ENCODE results near the gene COQ7.

The COQ7 gene

DNA sequence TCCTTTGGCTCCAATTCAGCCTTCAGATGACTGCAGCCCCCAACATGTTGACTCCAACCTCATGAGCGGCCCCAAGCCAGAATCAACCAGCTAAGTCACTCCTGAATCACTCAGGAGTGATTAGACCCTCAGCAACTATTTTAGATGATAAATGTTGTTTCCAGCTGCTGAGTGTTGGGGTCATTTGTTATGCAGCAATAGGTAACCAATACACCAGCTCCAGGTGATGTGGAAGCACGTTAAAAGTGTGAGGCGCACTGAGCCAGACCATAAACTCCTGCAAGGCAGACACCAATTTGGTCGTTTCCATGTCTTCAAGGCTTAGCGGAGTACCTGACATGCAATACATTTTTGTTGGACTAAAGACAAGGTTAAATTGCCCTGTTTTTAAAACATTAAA lies 17.5 kb downstream of the COQ7 start:
- Histone ChIP-seq H3K4me2 (ENCODE audit: low read length) (no peak overlapping the region), H3K27me3 (ENCODE audit: control insufficient read depth, low read length) (peaks cover 3% of the 10 kb centered on the region; the same call in 1 of the 2 replicates), H3K79me2 (ENCODE audit: control insufficient read depth, low read length) (no peaks in the 10 kb centered on the region), H3K9me3 (ENCODE audit: control insufficient read depth, insufficient read depth, low read length) (no peaks in the 10 kb centered on the region), H3K4me3 (ENCODE audit: low read length) (no peak overlapping the region), H3K36me3 (ENCODE audit: control insufficient read depth, low read length) (no peaks in the 10 kb centered on the region), H3K9me2 (replicated peaks; ENCODE audit: control insufficient read depth, low read length) (no peaks in the 10 kb centered on the region), H3K27ac (ENCODE audit: low read depth, low read length) (no peak overlapping the region), H4K20me1 (ENCODE audit: control insufficient read depth, insufficient read depth, low read depth, low read length) (no peaks in the 10 kb centered on the region), H3F3A (ENCODE audit: control insufficient read depth, insufficient read depth) (no peaks in the 10 kb centered on the region; the same call in 1 of the 2 replicates), H3K4me1 (ENCODE audit: control insufficient read depth, low read length) (peaks cover 25% of the 10 kb centered on the region)
- TF ChIP-seq EZH2phosphoT487 (IDR thresholded peaks at IDR 0.05; ENCODE audit: borderline replicate concordance, low read length): no peak
- TF ChIP-seq, protein P1, sequence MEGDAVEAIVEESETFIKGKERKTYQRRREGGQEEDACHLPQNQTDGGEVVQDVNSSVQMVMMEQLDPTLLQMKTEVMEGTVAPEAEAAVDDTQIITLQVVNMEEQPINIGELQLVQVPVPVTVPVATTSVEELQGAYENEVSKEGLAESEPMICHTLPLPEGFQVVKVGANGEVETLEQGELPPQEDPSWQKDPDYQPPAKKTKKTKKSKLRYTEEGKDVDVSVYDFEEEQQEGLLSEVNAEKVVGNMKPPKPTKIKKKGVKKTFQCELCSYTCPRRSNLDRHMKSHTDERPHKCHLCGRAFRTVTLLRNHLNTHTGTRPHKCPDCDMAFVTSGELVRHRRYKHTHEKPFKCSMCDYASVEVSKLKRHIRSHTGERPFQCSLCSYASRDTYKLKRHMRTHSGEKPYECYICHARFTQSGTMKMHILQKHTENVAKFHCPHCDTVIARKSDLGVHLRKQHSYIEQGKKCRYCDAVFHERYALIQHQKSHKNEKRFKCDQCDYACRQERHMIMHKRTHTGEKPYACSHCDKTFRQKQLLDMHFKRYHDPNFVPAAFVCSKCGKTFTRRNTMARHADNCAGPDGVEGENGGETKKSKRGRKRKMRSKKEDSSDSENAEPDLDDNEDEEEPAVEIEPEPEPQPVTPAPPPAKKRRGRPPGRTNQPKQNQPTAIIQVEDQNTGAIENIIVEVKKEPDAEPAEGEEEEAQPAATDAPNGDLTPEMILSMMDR (IDR thresholded peaks at IDR 0.05; ENCODE audit: low read depth, low read length, poor library complexity, severe bottlenecking): no peak

DNA sequence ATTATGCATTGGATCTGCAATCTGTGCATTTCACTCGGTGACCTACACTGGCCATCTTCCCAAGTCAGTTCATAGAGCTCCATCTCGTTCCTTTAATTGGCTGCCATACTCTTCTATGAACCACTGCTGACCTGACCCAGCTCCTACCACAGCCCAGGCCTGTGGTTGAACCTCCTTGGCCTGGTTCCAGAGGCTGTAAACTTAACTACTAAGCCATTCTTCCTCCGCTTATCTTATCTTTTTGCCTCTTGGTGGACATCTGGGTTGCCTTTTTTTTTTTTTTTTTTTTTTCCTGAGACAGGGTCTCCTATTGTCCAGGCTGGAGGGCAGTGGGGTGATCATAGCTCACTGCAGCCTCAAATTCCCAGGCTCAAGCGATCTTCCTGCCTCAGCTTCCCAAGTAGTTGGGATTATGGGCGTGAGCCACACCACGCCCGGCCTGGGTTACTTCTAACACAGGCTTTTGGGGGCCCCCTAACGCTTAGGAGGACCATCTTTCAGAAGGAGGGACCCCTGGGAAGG lies 18.3 kb downstream of the COQ7 start:
- Histone ChIP-seq H3K36me3 (ENCODE audit: control insufficient read depth, low read length) (no peaks in the 10 kb centered on the region), H3K4me1 (ENCODE audit: control insufficient read depth, low read length) (peaks cover 25% of the 10 kb centered on the region), H3K79me2 (ENCODE audit: control insufficient read depth, low read length) (no peaks in the 10 kb centered on the region), H3K4me3 (ENCODE audit: low read length) (no peak overlapping the region), H4K20me1 (ENCODE audit: control insufficient read depth, insufficient read depth, low read depth, low read length) (no peaks in the 10 kb centered on the region), H3K9me2 (replicated peaks; ENCODE audit: control insufficient read depth, low read length) (no peaks in the 10 kb centered on the region), H3K27ac (ENCODE audit: low read depth, low read length) (no peak overlapping the region), H3K9me3 (ENCODE audit: control insufficient read depth, insufficient read depth, low read length) (no peaks in the 10 kb centered on the region), H3K4me2 (ENCODE audit: low read length) (no peak overlapping the region), H3K27me3 (ENCODE audit: control insufficient read depth, low read length) (peaks cover 3% of the 10 kb centered on the region; the same call in 1 of the 2 replicates), H3F3A (ENCODE audit: control insufficient read depth, insufficient read depth) (no peaks in the 10 kb centered on the region; the same call in 1 of the 2 replicates)
- no peak for TF ChIP-seq EZH2phosphoT487 (IDR thresholded peaks at IDR 0.05; ENCODE audit: borderline replicate concordance, low read length)
- TF ChIP-seq, protein P1 (IDR thresholded peaks at IDR 0.05; ENCODE audit: low read depth, low read length, poor library complexity, severe bottlenecking): no peak

DNA sequence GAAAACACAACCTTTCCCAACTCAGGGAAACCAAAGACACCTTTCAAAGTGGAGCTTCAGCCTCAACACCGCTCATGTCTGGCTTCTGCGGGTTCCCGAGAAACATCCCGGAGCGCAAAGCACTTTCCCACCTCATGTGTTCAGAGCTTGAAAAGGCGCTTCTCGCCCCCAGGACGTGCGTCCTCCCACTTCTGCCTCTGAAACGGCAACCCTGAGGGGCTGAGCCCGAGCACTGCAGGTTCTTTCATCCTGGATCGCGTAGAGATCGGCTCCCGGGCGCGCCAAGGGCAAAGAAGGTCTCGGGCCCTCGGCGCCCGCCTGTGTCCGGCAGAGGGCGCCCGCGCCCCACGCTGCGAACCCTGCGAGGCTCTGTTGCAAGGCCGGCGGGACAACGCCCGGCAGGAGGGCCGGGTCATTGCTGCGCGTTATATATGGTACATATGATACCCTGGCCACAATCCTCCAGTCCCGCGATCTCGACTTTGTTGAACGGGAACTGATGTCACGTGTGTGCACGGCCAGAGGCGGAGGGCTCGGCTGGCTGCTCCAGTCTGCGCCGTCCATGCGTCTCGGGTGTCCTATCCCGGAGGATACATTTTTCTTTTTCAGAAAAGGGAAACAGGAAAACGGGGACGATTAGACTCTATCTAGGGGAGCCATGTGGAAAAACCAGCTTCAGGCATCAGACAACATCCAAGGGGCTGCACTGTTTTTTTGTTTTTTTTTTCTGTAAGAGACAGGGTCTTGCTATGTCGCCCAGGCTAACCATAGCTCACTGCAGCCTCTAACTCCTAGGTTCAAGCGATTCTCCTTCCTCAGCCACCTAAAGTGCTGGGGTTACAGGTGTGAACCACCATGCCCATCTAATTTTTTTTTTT lies 19.1 kb downstream of the COQ7 start:
- Histone ChIP-seq H4K20me1 (ENCODE audit: control insufficient read depth, insufficient read depth, low read depth, low read length) (no peaks in the 10 kb centered on the region), H3K9me3 (ENCODE audit: control insufficient read depth, insufficient read depth, low read length) (no peaks in the 10 kb centered on the region), H3K79me2 (ENCODE audit: control insufficient read depth, low read length) (no peaks in the 10 kb centered on the region), H3K4me2 (ENCODE audit: low read length) (peak overlapping the region; percentile 85), H3K4me1 (ENCODE audit: control insufficient read depth, low read length) (peaks cover 25% of the 10 kb centered on the region), H3K4me3 (ENCODE audit: low read length) (peak overlapping the region; percentile 68), H3K27ac (ENCODE audit: low read depth, low read length) (no peak overlapping the region), H3K9me2 (replicated peaks; ENCODE audit: control insufficient read depth, low read length) (no peaks in the 10 kb centered on the region), H3K27me3 (ENCODE audit: control insufficient read depth, low read length) (peaks cover 3% of the 10 kb centered on the region; the same call in 1 of the 2 replicates), H3K36me3 (ENCODE audit: control insufficient read depth, low read length) (no peaks in the 10 kb centered on the region), H3F3A (ENCODE audit: control insufficient read depth, insufficient read depth) (no peaks in the 10 kb centered on the region; the same call in 1 of the 2 replicates)
- TF ChIP-seq, protein P1 (IDR thresholded peaks at IDR 0.05; ENCODE audit: low read depth, low read length, poor library complexity, severe bottlenecking): peak; percentile 97
- no peak for TF ChIP-seq EZH2phosphoT487 (IDR thresholded peaks at IDR 0.05; ENCODE audit: borderline replicate concordance, low read length)

Data from DOHH2 (cell line).